ENCODE measurements around the gene SEPTIN2. TPM values are rescaled to one million over a fixed set of nuclear protein-coding genes. Genes with fewer than 3 reads are reported as not detected.

SEPTIN2 gene
- total RNA-seq, 1 donor from 2014 or later = 466 TPM

DNA sequence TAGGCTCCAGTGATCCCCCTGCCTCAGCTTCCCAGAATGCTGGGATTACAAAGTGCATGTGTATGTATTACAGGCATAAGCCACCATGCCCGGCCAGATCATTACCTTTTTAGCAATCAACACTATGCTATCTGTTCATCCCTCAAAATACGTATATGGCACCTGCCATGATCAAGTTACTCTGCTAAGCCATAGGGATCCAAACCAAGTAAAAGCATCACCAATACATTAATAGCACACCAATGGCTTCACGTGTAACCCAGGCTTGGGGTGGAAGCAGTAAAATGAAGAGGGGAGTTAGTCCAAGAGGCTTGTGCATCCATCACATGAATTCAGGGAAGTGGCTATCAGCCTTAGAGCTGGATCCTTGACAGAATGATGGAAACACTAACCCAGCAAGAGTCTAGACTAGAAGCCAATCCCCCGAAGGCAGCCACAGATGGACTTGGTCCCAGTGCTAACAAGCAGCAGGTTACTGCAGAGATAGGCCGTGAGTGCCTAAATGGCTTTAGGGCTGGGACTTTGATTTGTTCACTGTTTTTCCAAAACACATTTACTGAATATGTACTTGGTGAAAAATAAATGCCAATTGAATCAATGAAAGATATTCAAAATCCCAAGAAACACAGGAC lies 11.6 kb upstream of the SEPTIN2 start:
- TF ChIP-seq, protein P1, sequence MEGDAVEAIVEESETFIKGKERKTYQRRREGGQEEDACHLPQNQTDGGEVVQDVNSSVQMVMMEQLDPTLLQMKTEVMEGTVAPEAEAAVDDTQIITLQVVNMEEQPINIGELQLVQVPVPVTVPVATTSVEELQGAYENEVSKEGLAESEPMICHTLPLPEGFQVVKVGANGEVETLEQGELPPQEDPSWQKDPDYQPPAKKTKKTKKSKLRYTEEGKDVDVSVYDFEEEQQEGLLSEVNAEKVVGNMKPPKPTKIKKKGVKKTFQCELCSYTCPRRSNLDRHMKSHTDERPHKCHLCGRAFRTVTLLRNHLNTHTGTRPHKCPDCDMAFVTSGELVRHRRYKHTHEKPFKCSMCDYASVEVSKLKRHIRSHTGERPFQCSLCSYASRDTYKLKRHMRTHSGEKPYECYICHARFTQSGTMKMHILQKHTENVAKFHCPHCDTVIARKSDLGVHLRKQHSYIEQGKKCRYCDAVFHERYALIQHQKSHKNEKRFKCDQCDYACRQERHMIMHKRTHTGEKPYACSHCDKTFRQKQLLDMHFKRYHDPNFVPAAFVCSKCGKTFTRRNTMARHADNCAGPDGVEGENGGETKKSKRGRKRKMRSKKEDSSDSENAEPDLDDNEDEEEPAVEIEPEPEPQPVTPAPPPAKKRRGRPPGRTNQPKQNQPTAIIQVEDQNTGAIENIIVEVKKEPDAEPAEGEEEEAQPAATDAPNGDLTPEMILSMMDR (conservative IDR thresholded peaks at IDR 0.05) = no peak
- H3K4me3 Mint-ChIP-seq = no peak overlapping the region
- no peaks in the 10 kb centered on the region for H3K36me3 Mint-ChIP-seq (ENCODE audit: low read depth)
- peaks cover 16% of the 10 kb centered on the region for H3K4me1 Mint-ChIP-seq
- no peaks in the 10 kb centered on the region for H3K9me3 Mint-ChIP-seq
- no peaks in the 10 kb centered on the region for H3K27me3 Mint-ChIP-seq (ENCODE audit: low read depth)
- no peak overlapping the region for H3K27ac Mint-ChIP-seq (ENCODE audit: unreplicated experiment)
- DNase-seq (ENCODE audit: low read depth, low spot score) = no peak

DNA sequence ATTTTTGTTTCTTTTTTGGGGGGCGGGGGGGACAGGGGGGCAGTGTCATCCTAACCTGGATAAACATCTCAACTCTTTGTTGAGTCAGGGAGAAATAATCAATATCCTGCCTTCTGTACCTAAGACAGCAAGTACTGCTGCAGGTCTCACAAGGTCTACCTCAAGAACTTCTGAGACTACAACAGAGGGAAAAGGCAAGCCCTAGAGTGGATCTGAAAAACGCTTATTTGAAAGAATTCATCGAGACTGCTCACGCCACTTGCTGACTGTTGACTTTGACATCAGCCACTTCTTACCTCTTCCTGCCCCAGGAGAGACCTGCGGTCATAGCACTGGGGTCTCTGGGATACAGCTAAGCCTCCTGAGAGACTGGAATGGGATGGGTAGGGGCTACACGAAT lies 8.7 kb upstream of the SEPTIN2 start:
- DNase-seq (ENCODE audit: low read depth, low spot score) = no peak
- H3K4me1 Mint-ChIP-seq = peaks cover 24% of the 10 kb centered on the region
- H3K4me3 Mint-ChIP-seq = no peak overlapping the region
- no peaks in the 10 kb centered on the region for H3K9me3 Mint-ChIP-seq
- TF ChIP-seq, protein P1 (conservative IDR thresholded peaks at IDR 0.05) = no peak
- no peaks in the 10 kb centered on the region for H3K36me3 Mint-ChIP-seq (ENCODE audit: low read depth)
- H3K27ac Mint-ChIP-seq (ENCODE audit: unreplicated experiment) = no peak overlapping the region
- no peaks in the 10 kb centered on the region for H3K27me3 Mint-ChIP-seq (ENCODE audit: low read depth)

DNA sequence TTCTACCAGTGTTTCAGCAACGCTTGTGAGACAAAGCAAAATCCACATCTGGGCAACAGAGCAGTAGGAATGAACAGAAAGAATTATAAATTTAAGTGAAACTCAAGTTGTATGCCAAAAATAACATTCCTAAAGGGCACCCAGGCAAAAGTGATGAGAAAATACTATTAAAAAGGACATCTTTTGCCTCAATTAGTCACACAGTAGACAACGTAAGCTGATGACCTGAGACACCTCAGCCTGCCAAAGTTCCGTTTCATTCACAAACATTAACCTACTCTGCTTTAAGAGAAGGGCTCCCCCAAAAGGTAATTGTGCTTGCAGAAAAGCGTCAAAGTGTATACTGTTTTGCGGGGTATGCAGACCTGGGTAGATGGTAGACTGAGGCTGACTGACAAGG lies 7.5 kb upstream of the SEPTIN2 start:
- H3K4me3 Mint-ChIP-seq = no peak overlapping the region
- TF ChIP-seq, protein P1 (conservative IDR thresholded peaks at IDR 0.05) = no peak
- H3K4me1 Mint-ChIP-seq = peaks cover 25% of the 10 kb centered on the region
- DNase-seq (ENCODE audit: low read depth, low spot score) = no peak
- H3K36me3 Mint-ChIP-seq (ENCODE audit: low read depth) = no peaks in the 10 kb centered on the region
- no peak overlapping the region for H3K27ac Mint-ChIP-seq (ENCODE audit: unreplicated experiment)
- no peaks in the 10 kb centered on the region for H3K9me3 Mint-ChIP-seq
- no peaks in the 10 kb centered on the region for H3K27me3 Mint-ChIP-seq (ENCODE audit: low read depth)

DNA sequence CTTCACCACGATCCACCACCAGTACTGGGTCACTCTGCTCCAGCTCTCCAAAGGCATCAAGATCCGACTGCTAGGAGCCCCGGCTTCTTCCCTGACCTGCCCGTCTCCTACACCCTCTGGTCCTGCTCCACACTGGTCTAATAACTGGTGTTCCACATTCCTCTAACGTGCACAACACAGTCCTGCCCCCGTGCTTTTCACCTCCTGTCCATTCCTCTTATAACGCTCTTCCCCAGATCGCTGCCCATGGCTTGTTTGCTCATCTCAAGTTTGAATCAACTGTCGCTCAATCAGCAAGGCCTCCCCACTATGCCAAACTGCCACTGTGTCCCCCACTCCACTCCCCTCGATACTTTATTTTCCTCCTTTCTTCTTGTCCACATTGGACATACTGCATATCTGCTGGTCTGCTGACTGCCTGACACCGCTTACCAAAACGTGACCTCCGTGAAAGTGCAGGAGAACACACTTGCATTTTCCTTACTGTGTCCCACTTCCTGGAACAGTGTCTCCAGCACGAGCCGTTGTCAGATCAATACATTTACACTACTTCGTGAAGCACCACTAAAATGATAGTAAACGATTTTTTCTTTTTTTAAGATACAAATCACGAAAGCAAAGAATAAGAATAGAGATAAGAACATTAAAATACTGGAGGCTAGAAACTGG lies 6.8 kb upstream of the SEPTIN2 start:
- no peaks in the 10 kb centered on the region for H3K36me3 Mint-ChIP-seq (ENCODE audit: low read depth)
- no peak for DNase-seq (ENCODE audit: low read depth, low spot score)
- TF ChIP-seq, protein P1 (conservative IDR thresholded peaks at IDR 0.05) = no peak
- peak overlapping the region; percentile 15 for H3K27ac Mint-ChIP-seq (ENCODE audit: unreplicated experiment)
- peaks cover 29% of the 10 kb centered on the region for H3K4me1 Mint-ChIP-seq
- no peaks in the 10 kb centered on the region for H3K27me3 Mint-ChIP-seq (ENCODE audit: low read depth)
- no peaks in the 10 kb centered on the region for H3K9me3 Mint-ChIP-seq
- H3K4me3 Mint-ChIP-seq = no peak overlapping the region

DNA sequence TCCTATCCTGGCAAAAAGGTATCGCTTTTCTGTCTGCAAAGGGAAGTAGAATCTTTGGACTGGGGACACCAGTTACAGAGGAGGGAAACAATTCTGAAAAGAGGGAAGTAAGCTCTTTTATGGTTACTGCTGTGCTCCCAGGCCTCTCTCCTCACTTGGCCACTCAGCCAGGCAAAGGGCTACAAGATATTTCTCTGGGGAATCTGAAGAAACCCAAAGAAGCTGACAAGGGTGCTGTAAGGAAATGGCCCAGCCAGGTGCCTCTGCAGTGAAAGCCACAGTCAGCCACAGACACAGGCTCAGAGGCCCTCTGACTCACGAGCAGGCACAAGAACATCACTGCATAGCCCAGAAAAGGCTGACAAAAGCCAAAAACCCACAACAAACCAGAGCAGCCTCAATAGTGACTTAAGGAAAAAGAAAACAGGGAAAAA lies 6.0 kb upstream of the SEPTIN2 start:
- H3K27me3 Mint-ChIP-seq (ENCODE audit: low read depth) = no peaks in the 10 kb centered on the region
- no peaks in the 10 kb centered on the region for H3K36me3 Mint-ChIP-seq (ENCODE audit: low read depth)
- TF ChIP-seq, protein P1 (conservative IDR thresholded peaks at IDR 0.05) = no peak
- no peak for DNase-seq (ENCODE audit: low read depth, low spot score)
- H3K9me3 Mint-ChIP-seq = no peaks in the 10 kb centered on the region
- peak overlapping the region; percentile 52 for H3K27ac Mint-ChIP-seq (ENCODE audit: unreplicated experiment)
- peak overlapping the region; percentile 73 for H3K4me3 Mint-ChIP-seq
- H3K4me1 Mint-ChIP-seq = peaks cover 33% of the 10 kb centered on the region

All from neural crest cell (in vitro differentiated cells).